Astrocyte of the hippocampus (primary cell): ENCODE results near the gene ABCC12.
A peak's percentile ranks its signal among the peaks of the same experiment; 100 is the strongest.

Experiments used
- DNase-seq: peaks from one replicate; pipeline ENCODE4 v3.0.0; 2011; ENCODE audit warnings: low read depth, low spot score

ABCC12 gene

DNA sequence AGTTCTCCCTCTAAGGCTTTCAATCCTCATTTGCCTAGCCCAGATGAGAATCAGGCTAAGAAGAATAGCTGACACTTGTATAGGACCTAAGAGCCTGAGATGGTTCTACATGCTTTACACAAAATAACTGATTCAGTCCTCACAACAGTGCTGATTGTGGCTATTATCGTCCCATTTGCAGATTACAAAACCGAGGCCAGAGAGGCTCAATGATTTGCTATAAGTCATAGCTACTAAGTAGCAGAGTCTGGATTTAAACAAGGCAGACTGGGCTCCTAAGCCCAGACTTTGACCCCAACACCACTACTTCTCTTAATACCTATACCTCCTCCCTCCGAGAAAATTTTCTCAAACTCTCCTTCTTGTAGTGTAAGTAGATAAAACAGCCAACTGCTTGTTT is 23.1 kb downstream of the ABCC12 start:
- no peak for DNase-seq

DNA sequence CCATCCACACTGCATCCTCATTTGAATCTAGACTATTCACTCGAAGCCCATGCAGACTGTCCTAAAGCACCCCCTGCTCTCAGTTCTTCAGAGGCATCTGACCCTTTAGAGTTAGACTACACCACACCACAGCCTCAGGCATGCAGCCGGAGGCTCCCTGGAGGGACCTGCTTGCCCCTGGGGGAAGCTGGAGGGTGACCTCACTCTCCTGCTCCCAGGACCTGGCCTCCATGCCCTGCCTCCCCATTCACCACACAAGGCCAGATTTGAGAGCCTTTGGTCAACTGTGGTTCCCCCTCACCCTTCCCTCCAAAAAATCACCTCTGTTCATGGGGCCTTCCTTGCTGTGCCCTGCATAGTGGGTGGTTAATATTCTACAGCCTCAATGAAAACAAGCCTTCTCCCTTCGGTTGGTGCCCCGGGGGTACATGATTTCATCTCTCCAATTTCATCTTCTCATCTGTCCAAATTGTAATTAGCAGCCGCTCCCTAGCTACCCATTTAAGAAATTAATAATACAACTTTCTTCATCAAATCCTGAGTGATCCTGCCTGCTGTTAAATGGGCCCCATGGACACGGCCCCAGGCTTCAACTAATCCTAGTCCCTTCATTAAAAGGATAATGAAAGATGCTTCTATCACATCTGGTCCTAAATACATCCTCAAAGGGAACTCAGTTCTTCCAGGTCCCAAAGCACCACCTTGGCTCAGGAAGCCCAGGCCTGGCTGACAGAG is 24.4 kb downstream of the ABCC12 start:
- no peak for DNase-seq

DNA sequence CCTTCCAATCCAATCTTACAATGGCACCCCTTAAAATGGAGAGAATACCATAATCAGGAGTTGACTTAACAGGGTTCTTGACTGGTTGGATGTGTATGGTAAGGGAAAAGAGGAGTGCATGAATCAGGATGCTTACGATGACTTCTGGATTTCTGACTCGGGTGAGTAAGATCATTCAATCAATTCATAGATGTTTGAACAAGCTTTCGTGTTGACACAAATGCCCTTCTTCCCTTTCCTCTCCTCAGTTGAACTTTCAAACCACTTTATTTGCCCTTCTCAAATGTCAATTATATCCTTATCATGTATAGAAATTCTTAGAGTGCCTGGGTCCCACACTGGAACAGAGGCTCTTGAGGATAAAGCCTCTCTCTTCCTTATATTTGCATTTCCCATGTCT is 25.9 kb downstream of the ABCC12 start:
- DNase-seq = no peak

- no peak for DNase-seq
These were observed 27.0 kb downstream of the ABCC12 start for GRCh38 chr16:48128769-48129168.

DNA sequence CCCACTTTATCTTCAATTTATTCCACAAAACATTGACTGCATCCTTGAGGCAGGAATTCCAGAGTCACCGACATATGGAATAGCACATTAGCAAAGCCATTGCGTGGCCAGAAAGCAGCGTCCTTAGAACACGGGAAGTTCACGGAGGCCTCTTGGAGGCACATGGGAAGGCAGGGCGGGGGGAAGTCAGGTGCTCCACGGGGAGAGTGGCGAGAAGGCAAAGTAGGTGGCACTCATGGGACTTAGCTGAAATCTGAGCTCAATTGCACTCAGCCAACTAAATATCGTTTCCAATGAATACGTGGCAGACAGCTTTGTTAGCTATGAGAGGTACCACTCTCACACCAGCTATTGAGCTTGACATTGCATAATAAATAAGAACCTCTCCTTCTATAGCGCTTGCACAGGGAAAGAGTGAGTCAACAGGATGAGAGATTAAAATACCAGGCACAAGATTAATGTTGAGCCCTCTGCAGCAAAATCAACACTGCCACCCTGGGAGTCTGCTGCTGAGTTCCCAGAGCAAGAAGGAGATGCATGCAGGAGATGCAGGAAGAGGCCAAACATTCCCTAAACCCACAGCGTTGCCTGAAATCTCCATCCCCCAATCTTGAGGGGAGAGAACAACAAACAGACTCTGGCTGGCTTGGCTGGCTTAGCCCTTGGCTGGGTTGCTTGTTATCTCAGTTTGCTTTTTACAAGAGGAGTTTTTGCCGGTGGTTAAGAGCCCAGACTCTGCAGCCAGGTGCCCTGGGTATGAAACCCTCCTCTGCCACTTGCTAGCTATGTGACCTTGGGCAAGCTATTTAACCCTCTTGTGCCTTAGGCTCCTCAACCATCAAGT is 28.8 kb downstream of the ABCC12 start:
- peak; percentile 97 for DNase-seq

GRCh38 chr16:48125888-48126287 is 29.9 kb downstream of the ABCC12 start:
- DNase-seq = peak; percentile 12

GRCh38 chr16:48124266-48124665 is 31.5 kb downstream of the ABCC12 start:
- DNase-seq = peak; percentile 47

- peak; percentile 97 for DNase-seq
These were observed 32.5 kb downstream of the ABCC12 start for GRCh38 chr16:48123104-48123788.

GRCh38 chr16:48121276-48121675 is 34.5 kb downstream of the ABCC12 start:
- no peak for DNase-seq

- no peak for DNase-seq
These were observed 37.0 kb downstream of the ABCC12 start for GRCh38 chr16:48118841-48119240.

DNA sequence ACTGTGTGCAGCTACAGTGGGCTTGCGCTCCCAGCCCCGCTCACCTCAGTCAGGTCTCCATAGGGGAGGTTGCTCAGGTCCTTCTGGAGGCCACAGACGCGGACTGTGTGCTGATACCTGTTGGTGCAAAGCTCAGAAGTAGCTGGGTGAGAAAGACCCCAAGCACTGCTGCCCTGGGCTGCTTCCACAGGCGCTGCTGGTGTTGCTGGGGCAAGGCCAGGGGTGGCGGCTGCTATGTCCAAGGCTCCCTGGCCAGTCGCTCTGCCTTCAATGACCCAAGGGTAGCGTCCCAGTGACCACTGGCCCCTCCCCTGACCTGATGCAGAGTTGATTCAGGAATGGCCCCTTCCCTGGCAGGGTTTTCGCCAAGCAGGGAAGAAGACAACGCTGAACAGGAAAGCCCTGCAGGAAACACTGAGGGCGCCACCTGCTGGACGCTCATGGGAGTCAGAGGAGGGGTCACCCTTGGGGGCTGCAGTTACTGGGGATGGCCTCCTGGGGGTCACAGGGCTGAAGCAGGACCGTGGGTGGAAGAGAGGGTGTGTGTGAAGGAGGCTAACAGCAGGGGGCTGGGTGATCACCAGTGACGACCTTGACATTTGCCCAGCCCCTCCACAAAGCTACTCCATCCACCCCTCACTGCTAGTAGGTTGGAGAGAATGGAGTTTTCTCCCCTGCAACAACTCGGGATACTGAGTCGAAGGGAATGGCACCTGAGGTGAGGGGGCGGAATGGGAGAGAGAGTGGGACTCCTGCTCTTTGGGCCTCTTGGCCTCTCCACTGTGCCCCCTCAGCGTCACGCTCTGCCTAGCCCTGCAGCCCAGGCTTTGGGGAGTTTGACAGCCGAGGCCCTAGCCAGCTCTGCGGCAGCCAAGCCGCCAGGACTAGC is 38.3 kb downstream of the ABCC12 start:
- peak; percentile 70 for DNase-seq

- no peak for DNase-seq
These were observed 40.5 kb downstream of the ABCC12 start for GRCh38 chr16:48115299-48115698.

GRCh38 chr16:48114410-48114809 is 41.4 kb downstream of the ABCC12 start:
- no peak for DNase-seq

GRCh38 chr16:48113471-48113870 is 42.3 kb downstream of the ABCC12 start:
- no peak for DNase-seq

GRCh38 chr16:48113001-48113400 is 42.8 kb downstream of the ABCC12 start:
- DNase-seq = peak; percentile 52

- DNase-seq = no peak
These were observed 43.2 kb downstream of the ABCC12 start for GRCh38 chr16:48112600-48112999.

GRCh38 chr16:48110982-48111381 is 44.8 kb downstream of the ABCC12 start:
- DNase-seq = no peak

DNA sequence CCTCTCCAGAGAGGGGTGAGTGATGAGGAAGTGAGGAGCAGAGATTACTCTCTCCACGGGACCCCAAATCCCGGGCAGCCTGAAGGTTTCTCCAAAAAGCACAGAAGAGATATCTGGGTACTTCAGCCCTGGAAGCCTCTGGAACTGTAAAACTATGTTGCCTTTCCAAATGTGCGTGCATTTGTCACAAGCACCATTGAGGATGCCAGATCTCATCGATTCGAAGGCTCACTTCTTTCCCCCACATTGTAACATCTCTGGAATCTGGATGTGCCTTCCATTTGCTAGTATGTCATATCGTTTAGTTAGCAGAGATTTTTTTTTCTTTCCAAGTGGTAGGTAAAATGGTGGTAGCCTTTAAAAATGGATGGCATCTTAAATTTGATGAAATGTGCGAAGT is 45.8 kb downstream of the ABCC12 start:
- no peak for DNase-seq

DNA sequence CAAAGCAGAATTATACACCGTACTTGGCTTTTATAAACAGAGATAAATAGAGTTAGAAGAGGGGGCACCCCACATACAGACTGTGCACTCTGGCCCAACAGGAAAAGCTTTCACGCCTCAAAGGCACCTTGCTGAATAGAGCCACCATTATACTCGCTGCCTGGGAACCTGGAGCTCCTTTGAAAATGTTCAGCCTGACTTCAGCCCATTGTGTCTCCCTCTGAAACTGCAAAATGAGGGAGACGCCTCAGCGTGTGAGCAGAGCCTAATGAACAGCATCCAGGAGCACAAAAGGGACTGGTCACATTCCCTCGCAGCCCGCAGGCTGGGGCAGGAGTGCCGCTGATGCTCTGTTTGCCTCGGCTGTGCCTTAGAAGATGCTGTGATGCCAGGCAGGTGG is 46.3 kb downstream of the ABCC12 start:
- DNase-seq = peak; percentile 15

GRCh38 chr16:48106446-48106845 is 49.3 kb downstream of the ABCC12 start:
- DNase-seq = no peak
